Thymus (tissue), 11 donors: ENCODE data around the gene ZNF630. TPM values are rescaled to one million over a fixed set of nuclear protein-coding genes. Genes with fewer than 3 reads are reported as not detected.

Experiments
- DNase-seq, 9 donors: peaks; one replicate each; pipeline ENCODE4 v3.0.0-alpha.2; 2013; ENCODE audit warnings: low spot score in 9 of 9, low read depth in 6 of 9, missing footprints in 1 of 9
- H3K27ac ChIP-seq, 2 donors: one replicate each; pipeline ENCODE4 v1.5.1; 2013; ENCODE audit warnings: control low read depth in 1 of 2, low read depth in 1 of 2, low read length in 1 of 2, mild to moderate bottlenecking in 1 of 2, moderate library complexity in 1 of 2
- H3K27me3 ChIP-seq, 2 donors: one replicate each; pipeline ENCODE4 v1.5.1; 2013; ENCODE audit warnings: low read length in 1 of 2; ENCODE audit not compliant: control insufficient read depth in 2 of 2, insufficient read depth in 1 of 2
- H3K36me3 ChIP-seq, 2 donors: one replicate each; pipeline ENCODE4 v1.5.1; 2013; ENCODE audit warnings: low read length in 1 of 2, mild to moderate bottlenecking in 1 of 2, moderate library complexity in 1 of 2; ENCODE audit not compliant: control insufficient read depth in 2 of 2, insufficient read depth in 2 of 2
- H3K4me1 ChIP-seq, 2 donors: one replicate each; pipeline ENCODE4 v1.5.1; 2013; ENCODE audit warnings: low read length in 2 of 2; ENCODE audit not compliant: control insufficient read depth in 2 of 2, insufficient read depth in 2 of 2
- H3K4me3 ChIP-seq, 2 donors: one replicate each; pipeline ENCODE4 v1.5.1; 2013; ENCODE audit warnings: low read length in 2 of 2, control low read depth in 1 of 2, mild to moderate bottlenecking in 1 of 2
- H3K9me3 ChIP-seq, 2 donors: one replicate each; pipeline ENCODE4 v1.5.1; 2013; ENCODE audit warnings: low read length in 1 of 2, mild to moderate bottlenecking in 1 of 2; ENCODE audit not compliant: control insufficient read depth in 2 of 2, insufficient read depth in 1 of 2
- WGBS: extraction: QIAGEN DNeasy Blood & Tissue Kit; methylation state at CpG from one replicate; pipeline ENCODE4 v1.1.7; 2013; 5-methylcytosine and 5-hydroxymethylcytosine counted together
- polyA plus RNA-seq: library from polyadenylated mRNA; stranded (reverse); fragments of 200-250 nt; gene quantifications from one replicate; pipeline ENCODE4 v1.2.3, GENCODE V29; 2013
- total RNA-seq: library from RNA; stranded (reverse); fragments of 120-200 nt; gene quantifications from one replicate; pipeline ENCODE4 v1.2.4, GENCODE V29; 2013
- donor health status: healthy.

Gene ZNF630
- total and polyA plus RNA-seq, 2 donors: 1.3 to 1.7 TPM

- Histone ChIP-seq H3K36me3 (no peaks in the 10 kb centered on the region), H3K27ac (no peak overlapping the region), H3K27me3 (no peaks in the 10 kb centered on the region), H3K9me3 (no peaks in the 10 kb centered on the region), H3K4me1 (peaks cover 0 to 2% of the 10 kb centered on the region in 2 donors), H3K4me3 (no peak overlapping the region)
- no peak for DNase-seq
- 91% methylated on average over 2 of the region's 2 CpGs for WGBS
Observed at GRCh38 chrX:48076343-48076742, 4.9 kb upstream of the ZNF630 start.

GRCh38 chrX:48071986-48072605 lies 656 bp upstream of the ZNF630 start:
- Histone ChIP-seq H3K4me3 (peak overlapping the region; percentile 69 to 79), H3K9me3 (no peaks in the 10 kb centered on the region), H3K36me3 (no peaks in the 10 kb centered on the region), H3K27me3 (no peaks in the 10 kb centered on the region), H3K27ac (no peak overlapping the region), H3K4me1 (peaks cover 0 to 7% of the 10 kb centered on the region in 2 donors)
- DNase-seq: no peak
- WGBS: 62% methylated on average over 9 of the region's 9 CpGs

DNA sequence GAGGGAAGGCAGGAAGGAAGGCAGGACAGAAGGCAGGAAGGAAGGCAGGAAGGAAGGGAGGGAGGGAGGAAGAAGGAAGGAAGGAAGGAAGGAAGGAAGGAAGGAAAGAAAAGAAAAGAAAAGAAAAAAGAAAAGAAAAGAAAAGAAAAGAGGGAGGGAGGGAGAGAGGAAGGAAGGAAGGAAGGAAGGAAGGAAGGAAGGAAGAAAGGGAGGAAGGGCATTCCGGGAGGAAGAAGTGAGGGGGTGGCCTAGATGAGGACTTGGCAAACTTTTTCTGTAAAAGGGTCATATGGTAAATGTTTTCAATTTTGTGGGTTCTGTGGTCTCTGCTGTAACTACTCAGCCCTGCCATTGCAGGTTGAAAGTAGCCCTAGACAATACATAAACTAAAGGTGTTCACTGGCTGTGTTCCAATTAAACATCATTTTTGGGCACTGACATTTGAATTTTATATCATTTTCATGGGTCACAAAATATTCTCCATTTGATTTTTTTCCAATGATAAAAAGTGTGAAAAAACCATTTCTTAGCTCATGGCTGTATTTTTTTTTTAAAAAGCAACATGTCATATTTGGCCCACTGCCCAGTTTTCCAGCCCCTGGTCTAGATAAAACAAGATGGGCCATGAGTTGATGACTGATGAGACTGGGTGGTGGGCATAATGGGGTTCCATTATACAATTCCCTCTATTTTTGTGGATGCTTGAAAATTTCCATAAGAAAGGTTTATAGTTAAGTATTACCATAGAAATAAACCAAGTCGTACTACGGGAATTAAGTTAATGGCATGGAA lies 3.1 kb downstream of the ZNF630 start:
- Histone ChIP-seq H3K36me3 (no peaks in the 10 kb centered on the region), H3K27me3 (no peaks in the 10 kb centered on the region), H3K4me1 (peaks cover 0 to 7% of the 10 kb centered on the region in 2 donors), H3K9me3 (no peaks in the 10 kb centered on the region), H3K4me3 (no peak overlapping the region), H3K27ac (no peak overlapping the region)
- DNase-seq: no peak
- 72% methylated on average over 3 of the region's 3 CpGs for WGBS

- 98% methylated on average over 4 of the region's 4 CpGs for WGBS
- Histone ChIP-seq H3K4me3 (no peak overlapping the region), H3K36me3 (peaks cover 0 to 2% of the 10 kb centered on the region in 2 donors), H3K27me3 (no peaks in the 10 kb centered on the region), H3K27ac (no peak overlapping the region), H3K9me3 (no peaks in the 10 kb centered on the region), H3K4me1 (no peaks in the 10 kb centered on the region)
- DNase-seq: no peak
Observed at GRCh38 chrX:48064261-48064660, 7.2 kb downstream of the ZNF630 start.

- no peak overlapping the region for H3K27ac ChIP-seq
- DNase-seq: no peak
- 91% methylated on average over 1 of the region's 1 CpG for WGBS
- no peak overlapping the region for H3K4me3 ChIP-seq
- H3K27me3 ChIP-seq: no peaks in the 10 kb centered on the region
- no peaks in the 10 kb centered on the region for H3K4me1 ChIP-seq
- no peaks in the 10 kb centered on the region for H3K9me3 ChIP-seq
- peaks cover 0 to 2% of the 10 kb centered on the region in 2 donors for H3K36me3 ChIP-seq
Observed at GRCh38 chrX:48059296-48059639, 12.2 kb downstream of the ZNF630 start.

DNA sequence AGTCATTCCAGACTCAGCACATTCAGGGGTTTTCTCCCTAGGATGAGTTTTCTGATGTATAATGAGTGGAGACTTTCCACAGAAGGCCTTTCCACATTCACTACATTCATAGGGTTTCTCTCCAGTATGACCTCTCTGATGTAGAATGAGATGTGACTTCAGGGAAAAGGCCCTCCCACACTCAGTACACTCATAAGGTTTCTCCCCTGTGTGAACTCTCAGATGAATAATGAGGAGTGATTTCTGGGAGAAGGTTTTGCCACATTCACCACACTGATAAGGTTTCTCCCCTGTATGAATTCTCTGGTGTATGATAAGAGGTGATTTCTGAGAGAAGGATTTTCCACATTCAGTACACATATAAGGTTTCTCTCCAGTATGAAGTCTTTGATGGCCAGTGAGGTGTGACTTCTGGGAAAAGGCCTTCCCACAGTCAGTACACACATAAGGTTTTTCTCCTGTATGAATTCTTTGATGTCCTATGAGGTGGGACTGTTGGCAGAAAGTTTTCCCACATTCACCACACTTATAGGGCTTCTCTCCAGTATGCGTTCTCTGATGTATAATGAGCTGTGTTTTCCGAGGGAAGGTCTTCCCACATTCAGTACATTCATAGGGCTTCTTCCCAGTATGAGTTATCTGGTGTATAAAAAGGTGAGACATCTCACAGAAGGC lies 12.7 kb downstream of the ZNF630 start:
- DNase-seq: no peak
- Histone ChIP-seq H3K27ac (no peak overlapping the region), H3K4me1 (no peaks in the 10 kb centered on the region), H3K36me3 (peaks cover 0 to 2% of the 10 kb centered on the region in 2 donors), H3K27me3 (no peaks in the 10 kb centered on the region), H3K9me3 (no peaks in the 10 kb centered on the region), H3K4me3 (no peak overlapping the region)
- WGBS: 96% methylated on average over 2 of the region's 2 CpGs

DNA sequence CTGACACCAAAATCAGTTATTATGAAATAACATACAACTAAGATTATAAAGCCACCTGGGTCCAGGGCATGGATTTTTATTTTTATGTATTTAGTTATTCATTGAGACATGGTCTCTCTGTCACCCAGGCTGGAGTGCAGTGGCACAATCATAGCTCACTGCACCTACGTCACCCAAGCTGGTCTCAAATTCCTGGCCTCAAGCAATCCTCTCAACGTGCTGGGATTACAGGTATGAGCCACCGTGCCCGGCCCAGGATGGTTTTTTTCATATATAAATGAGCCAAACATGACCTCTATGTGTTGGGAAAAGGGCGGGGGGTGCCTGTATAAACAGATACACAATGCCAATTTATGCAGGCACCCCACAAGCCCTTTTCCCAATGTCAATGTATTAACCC lies 24.6 kb downstream of the ZNF630 start:
- no peak overlapping the region for H3K27ac ChIP-seq
- 96% methylated on average over 5 of the region's 5 CpGs for WGBS

DNA sequence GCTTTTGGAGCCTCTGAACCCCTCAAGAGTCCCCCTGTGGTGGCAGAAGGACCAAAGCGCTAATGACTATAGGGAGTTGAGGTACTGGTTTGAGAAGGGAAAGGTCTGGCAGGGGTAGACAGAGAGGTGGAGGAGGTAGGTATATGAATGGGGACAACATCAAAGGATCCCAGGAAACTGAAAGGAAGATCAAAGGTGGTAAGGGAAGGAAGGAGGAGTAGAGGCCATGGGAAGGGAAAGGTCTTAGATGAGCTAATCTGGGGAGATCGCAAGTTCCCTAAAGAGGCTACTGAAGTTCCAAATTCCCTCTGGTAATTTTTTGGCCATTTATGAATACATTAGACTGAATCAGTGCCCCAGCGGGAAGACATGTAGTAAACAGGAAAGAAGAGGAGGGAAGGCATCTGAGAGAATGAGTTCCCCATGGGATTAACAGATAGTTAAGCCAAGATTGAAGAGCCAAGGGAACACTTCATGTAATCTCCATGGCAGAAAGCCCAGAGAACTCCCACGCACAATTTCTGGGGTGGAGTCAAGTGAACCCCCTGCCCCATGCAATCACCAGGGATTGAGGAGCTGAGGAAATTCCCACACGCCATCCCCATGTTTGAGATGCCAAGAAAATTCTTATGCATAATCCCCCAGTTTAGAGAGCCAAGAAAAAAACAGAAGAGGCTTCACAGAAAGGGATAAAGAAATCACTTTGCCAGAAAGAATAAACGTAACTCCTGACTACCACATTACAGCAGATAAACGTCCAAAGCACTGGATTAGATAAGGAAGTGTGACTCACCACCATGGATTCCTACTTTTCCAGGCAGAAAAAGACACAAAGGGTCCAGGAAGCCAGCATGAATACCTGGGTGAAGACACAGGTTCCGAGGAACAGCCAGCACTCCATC lies 25.8 kb downstream of the ZNF630 start:
- no peaks in the 10 kb centered on the region for H3K27me3 ChIP-seq
- no peak overlapping the region for H3K4me3 ChIP-seq
- no peaks in the 10 kb centered on the region for H3K4me1 ChIP-seq
- H3K27ac ChIP-seq: no peak overlapping the region
- WGBS: 93% methylated on average over 8 of the region's 8 CpGs
- H3K9me3 ChIP-seq: no peaks in the 10 kb centered on the region
- DNase-seq: no peak
- no peaks in the 10 kb centered on the region for H3K36me3 ChIP-seq

More for the DNA sequence above, 24.6 kb downstream of the ZNF630 start:
- Histone ChIP-seq H3K27me3 (no peaks in the 10 kb centered on the region), H3K9me3 (no peaks in the 10 kb centered on the region), H3K4me3 (no peak overlapping the region), H3K36me3 (no peaks in the 10 kb centered on the region), H3K4me1 (no peaks in the 10 kb centered on the region)
- DNase-seq: no peak
